ENCODE data around the gene KRTAP5-1.

GRCh38 chr11:1562469-1563148, 22.5 kb downstream of the KRTAP5-1 start:
- TF ChIP-seq EZH2 (optimal IDR thresholded peaks at IDR 0.05; ENCODE audit: low read depth, low read length) (no peak), CTCF (IDR thresholded peaks at IDR 0.05; ENCODE audit: low read length) (no peak), EZH2phosphoT487 (IDR thresholded peaks at IDR 0.05; ENCODE audit: low read length) (no peak)

All from MM.1S (cell line).